ENCODE results near the gene ONECUT1. TPM values are rescaled to one million over a fixed set of nuclear protein-coding genes. Genes with fewer than 3 reads are reported as not detected.

Gene ONECUT1
- total RNA-seq, 2 experiments from 2014 or later: not detected

DNA sequence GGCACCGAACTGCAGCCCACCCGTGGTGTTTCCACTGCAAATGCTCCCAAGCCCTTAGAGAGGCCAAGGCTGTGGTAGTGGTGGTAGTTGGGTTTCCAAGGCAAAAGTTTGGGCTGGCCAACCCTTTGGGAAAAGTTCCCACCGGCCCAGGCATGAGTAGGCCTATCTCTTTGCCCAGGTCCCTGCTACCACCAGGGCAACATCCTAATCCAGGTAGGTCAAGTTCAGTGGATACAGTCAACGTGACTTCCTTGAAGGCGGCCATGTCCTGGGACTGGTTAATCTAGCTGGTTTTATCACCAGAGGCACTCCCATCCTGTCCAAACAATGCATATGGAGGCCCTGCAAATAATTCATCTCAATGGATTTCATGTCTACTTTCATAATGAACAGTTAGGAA lies 1.6 kb upstream of the ONECUT1 start:
- DNase-seq: no peak
- no peak for ATAC-seq
- peaks cover 18% of the 10 kb centered on the region for H3K4me1 Mint-ChIP-seq (ENCODE audit: low read depth)
- H3K36me3 Mint-ChIP-seq (ENCODE audit: low read depth): no peaks in the 10 kb centered on the region
- H3K27ac Mint-ChIP-seq: no peak overlapping the region
- no peaks in the 10 kb centered on the region for H3K9me3 Mint-ChIP-seq
- CTCF ChIA-PET: interaction anchor here (3.1 kb wide), 1 partner anchor 13 kb away, joined by 12 read pairs; no protein-coding TSS in a partner anchor
- TF ChIP-seq, protein P1, sequence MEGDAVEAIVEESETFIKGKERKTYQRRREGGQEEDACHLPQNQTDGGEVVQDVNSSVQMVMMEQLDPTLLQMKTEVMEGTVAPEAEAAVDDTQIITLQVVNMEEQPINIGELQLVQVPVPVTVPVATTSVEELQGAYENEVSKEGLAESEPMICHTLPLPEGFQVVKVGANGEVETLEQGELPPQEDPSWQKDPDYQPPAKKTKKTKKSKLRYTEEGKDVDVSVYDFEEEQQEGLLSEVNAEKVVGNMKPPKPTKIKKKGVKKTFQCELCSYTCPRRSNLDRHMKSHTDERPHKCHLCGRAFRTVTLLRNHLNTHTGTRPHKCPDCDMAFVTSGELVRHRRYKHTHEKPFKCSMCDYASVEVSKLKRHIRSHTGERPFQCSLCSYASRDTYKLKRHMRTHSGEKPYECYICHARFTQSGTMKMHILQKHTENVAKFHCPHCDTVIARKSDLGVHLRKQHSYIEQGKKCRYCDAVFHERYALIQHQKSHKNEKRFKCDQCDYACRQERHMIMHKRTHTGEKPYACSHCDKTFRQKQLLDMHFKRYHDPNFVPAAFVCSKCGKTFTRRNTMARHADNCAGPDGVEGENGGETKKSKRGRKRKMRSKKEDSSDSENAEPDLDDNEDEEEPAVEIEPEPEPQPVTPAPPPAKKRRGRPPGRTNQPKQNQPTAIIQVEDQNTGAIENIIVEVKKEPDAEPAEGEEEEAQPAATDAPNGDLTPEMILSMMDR (IDR thresholded peaks at IDR 0.05): no peak
- peaks cover 83% of the 10 kb centered on the region for H3K27me3 Mint-ChIP-seq
- H3K4me3 Mint-ChIP-seq: no peak overlapping the region
- intact Hi-C loops (cut with micrococcal nuclease): no loop called here
- POLR2A ChIA-PET: interaction anchor here (1.0 kb wide), 1 partner anchor 19 kb away, joined by 4 read pairs; no protein-coding TSS in a partner anchor

DNA sequence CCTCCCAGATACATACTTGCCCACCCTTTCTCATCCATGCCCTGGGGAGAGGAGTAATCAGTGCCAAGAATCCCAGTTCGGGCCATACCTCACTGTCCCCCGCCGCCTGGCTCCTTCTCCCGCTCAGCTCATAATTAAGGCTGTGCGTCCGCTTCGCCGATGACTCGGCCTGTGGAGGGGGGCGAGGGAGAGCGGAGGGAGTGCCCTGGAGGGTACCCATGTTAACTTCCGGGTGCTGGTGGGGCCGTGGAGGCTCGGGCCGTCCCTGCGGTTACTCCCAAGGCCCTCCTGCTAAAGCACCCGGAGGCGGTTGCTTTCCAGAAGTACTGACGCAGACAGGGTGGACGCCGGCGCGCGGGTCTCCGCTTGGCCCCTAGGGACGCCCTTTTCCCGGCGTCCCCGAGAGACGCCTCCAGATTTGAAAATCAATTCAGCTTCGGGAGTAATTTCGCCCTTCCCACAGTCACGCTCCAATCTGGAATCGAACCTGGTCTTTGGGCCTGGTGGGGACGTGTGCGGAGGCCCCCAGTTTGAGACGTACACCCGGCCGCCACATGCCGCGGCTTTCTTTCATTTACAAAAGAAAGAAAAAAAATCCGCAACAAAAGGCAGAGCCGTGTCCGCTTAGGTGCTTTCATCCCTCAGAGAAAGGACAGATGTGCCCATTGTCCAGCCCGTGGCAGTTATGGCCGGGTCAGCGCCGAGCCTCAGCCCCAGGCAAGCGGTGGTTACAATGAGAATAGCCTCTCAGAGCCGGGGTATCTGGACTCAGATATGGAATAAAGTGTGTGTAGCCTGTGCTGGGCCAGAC lies 1.0 kb upstream of the ONECUT1 start:
- H3K4me3 Mint-ChIP-seq: peak overlapping the region; percentile 52
- ChIA-PET CTCF (interaction anchor here (0.7 kb wide), 1 partner anchor 11 kb away, joined by 3 read pairs; no protein-coding TSS in a partner anchor), POLR2A (no interaction called here)
- no peak for DNase-seq
- no peak overlapping the region for H3K27ac Mint-ChIP-seq
- TF ChIP-seq, protein P1 (IDR thresholded peaks at IDR 0.05): no peak
- no peaks in the 10 kb centered on the region for H3K9me3 Mint-ChIP-seq
- H3K27me3 Mint-ChIP-seq: peaks cover 83% of the 10 kb centered on the region
- intact Hi-C loops (cut with micrococcal nuclease): no loop called here
- no peaks in the 10 kb centered on the region for H3K36me3 Mint-ChIP-seq (ENCODE audit: low read depth)
- no peak for ATAC-seq
- peaks cover 17% of the 10 kb centered on the region for H3K4me1 Mint-ChIP-seq (ENCODE audit: low read depth)

DNA sequence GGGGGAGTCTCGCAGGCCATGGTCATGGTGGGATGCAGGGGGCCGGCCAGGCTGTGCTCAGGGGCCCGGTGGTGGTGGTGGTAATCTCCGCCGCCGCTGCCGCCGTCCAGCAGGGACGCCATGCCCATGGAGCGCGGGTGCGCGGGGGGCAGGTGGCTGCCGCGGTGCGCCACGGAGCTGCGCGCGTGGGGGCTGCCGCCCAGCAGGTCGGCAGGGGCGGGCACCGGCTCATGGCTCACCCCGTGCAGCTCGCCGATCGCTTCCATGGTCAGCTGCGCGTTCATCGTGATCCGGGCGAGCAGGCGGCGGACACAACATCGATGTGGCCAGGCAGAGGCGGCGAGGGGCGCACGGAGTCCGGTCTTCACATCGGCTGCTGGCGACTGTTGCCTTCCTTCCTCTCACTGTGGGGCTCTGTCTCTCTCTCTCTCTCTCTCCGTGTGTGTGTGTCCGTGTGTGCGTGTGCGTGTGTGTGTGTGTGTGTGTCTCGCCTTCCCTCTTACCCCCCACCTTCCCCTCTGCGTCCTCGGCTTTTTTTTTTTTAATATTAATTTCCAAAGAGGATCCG lies 451 bp downstream of the ONECUT1 start:
- peaks cover 79% of the 10 kb centered on the region for H3K27me3 Mint-ChIP-seq
- CTCF ChIA-PET: interaction anchor here (1.2 kb wide), 1 partner anchor 21 kb away, joined by 3 read pairs; no protein-coding TSS in a partner anchor
- intact Hi-C loops (cut with micrococcal nuclease): no loop called here

DNA sequence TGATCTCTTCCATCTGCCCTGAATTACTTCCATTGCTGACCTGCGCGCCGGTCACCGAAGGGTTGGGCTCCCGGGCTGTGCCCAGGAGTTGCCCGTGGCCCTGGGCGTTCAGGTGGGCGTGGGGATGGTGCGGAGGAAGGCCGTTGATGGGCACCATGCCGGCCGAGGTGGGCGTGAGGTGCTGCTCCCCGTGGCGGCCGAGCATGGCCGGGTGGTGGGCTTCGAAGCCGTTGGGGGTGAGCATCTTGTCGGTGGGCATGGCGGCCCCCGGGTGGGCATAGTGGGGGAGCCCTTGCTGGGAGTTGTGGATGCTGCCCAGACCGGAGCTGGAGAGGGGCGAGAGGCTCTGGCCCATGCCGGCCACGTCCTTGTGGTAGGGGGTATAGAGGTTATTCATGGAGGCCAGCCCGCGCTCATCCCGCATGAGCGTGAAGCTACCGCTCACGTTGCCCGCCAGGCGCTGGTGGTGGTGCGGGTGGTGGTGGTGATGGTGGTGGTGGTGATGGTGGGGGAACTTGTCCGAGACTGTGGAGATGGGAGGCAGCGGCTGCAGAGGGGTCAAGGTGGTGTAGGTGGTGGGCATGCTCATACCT lies 1.0 kb downstream of the ONECUT1 start:
- Mint-ChIP-seq H3K27me3 (peaks cover 78% of the 10 kb centered on the region), H3K4me3 (peak overlapping the region; percentile 56), H3K27ac (no peak overlapping the region), H3K4me1 (ENCODE audit: low read depth) (peaks cover 15% of the 10 kb centered on the region), H3K9me3 (no peaks in the 10 kb centered on the region), H3K36me3 (ENCODE audit: low read depth) (no peaks in the 10 kb centered on the region)
- TF ChIP-seq, protein P1 (IDR thresholded peaks at IDR 0.05): no peak
- DNase-seq (no peak), ATAC-seq (no peak)
- intact Hi-C loops (cut with micrococcal nuclease): no loop called here
- CTCF ChIA-PET: interaction anchor here (1.2 to 1.4 kb wide), 2 partner anchors 9 to 21 kb away, joined by 3 read pairs; no protein-coding TSS in a partner anchor
- POLR2A ChIA-PET: no interaction called here

More for the DNA sequence above, 451 bp downstream of the ONECUT1 start:
- POLR2A ChIA-PET: no interaction called here
- Mint-ChIP-seq H3K27ac (no peak overlapping the region), H3K36me3 (ENCODE audit: low read depth) (no peaks in the 10 kb centered on the region), H3K4me3 (peak overlapping the region; percentile 56), H3K4me1 (ENCODE audit: low read depth) (peaks cover 15% of the 10 kb centered on the region), H3K9me3 (no peaks in the 10 kb centered on the region)
- TF ChIP-seq, protein P1 (IDR thresholded peaks at IDR 0.05): no peak
- ATAC-seq (peak; percentile 46), DNase-seq (no peak)

Measured in activated CD8-positive, alpha-beta T cell treated with anti-CD3 and anti-CD28 coated beads for 36 hours (primary cell).